Right lobe of liver (tissue), 6 donors: ENCODE results near the gene POU2F3. TPM values are rescaled to one million over a fixed set of nuclear protein-coding genes. Genes with fewer than 3 reads are reported as not detected.

ENCODE experiments used
- ATAC-seq, 4 donors: fragments of 200-7000 bp; cut with Tn5 transposase; one replicate each; pipeline ENCODE4 v1.9.1; 2020; ENCODE audit warnings: mild to moderate bottlenecking in 4 of 4, moderate library complexity in 4 of 4
- DNase-seq, 3 donors: peaks; one replicate each; pipeline ENCODE4 v3.0.0-alpha.2; 2020
- H3K27ac ChIP-seq, 3 donors: fragments of 200-600 bp; one replicate each; pipeline ENCODE4 v1.8.0; 2022
- H3K27me3 ChIP-seq, 2 donors: fragments of 200-600 bp; one replicate each; pipeline ENCODE4 v1.8.0; 2022
- H3K36me3 ChIP-seq, 4 donors: fragments of 200-600 bp; sonication (generic) in 1 of 4; one replicate each; pipeline versions ENCODE4 v1.5.1 to v1.8.0; 2017 to 2022; ENCODE audit warnings: control low read depth in 1 of 4
- H3K4me1 ChIP-seq, 4 donors: fragments of 200-600 bp; sonication (generic) in 1 of 4; one replicate each; pipeline versions ENCODE4 v1.5.1 to v1.8.0; 2017 to 2022; ENCODE audit warnings: control low read depth in 1 of 4
- H3K4me3 ChIP-seq, 3 donors: fragments of 200-600 bp; one replicate each; pipeline ENCODE4 v1.8.0; 2022
- H3K9me3 ChIP-seq, 4 donors: fragments of 200-600 bp; sonication (generic) in 1 of 4; one replicate each; pipeline versions ENCODE4 v1.5.1 to v1.8.0; 2017 to 2022; ENCODE audit warnings: control low read depth in 1 of 4
- CTCF ChIP-seq, 4 donors: fragments of 200-600 bp in 3 of 4; fragments of 450-650 bp in 1 of 4; IDR thresholded peaks; one replicate each; pipeline versions ENCODE4 v1.5.1 to v1.8.0; 2016 to 2022; ENCODE audit warnings: antibody characterized with exemption in 4 of 4, mild to moderate bottlenecking in 2 of 4
- POLR2A ChIP-seq: fragments of 450-650 bp; IDR thresholded peaks from one replicate; pipeline ENCODE4 v1.6.1; 2017; ENCODE audit warnings: antibody characterized with exemption, mild to moderate bottlenecking
- whole genome bisulfite sequencing: methylation state at CpG from one replicate; pipeline ENCODE4 v1.1.6; 2018; ENCODE audit warnings: low coverage, low lambda C conversion rate; ENCODE audit not compliant: insufficient coverage; ENCODE audit errors: missing lambda C conversion rate; 5-methylcytosine and 5-hydroxymethylcytosine counted together
- intact Hi-C, 2 donors: fragments of 100-400 bp; cut with DNase I; formaldehyde crosslinking; loops; one replicate each; pipeline versions ENCODE4 v1.11.2 to v1.14.1; 2022
- long read RNA-seq: library from polyadenylated mRNA; unstranded; transcript quantifications from one replicate; pipeline ENCODE4 v2.0.0, GENCODE V29; 2019
- total RNA-seq, 6 experiments: library from RNA; depleted of rRNA in 2 of 6; stranded (reverse); fragments of >200 nt in 2 of 6; fragmentation: NEBNext Ultra II Directional in 3 of 6; extraction: Animal tissue kit (Norgen Biotek cat#: 25700) in 3 of 6; gene quantifications; one replicate each; pipeline versions ENCODE4 v1.1.0 to v1.2.4, GENCODE V29; 2016 to 2023
- donor health status: DM: no; HTN: yes; CAD: no.
- donor health status: DM: no; HTN: no; CAD: no.
- donor health status: DM: no; HTN: no; CAD: no.
- donor health status: DM: no; HTN: yes; CAD: no.
- donor health status: DM: no; HTN: yes; CAD: no.

POU2F3 gene
- not detected for total RNA-seq
- long read RNA-seq = 0 reads

- no peak for DNase-seq
- 7% methylated on average over 23 of the region's 66 CpGs for WGBS
Measured at GRCh38 chr11:120239713-120240640, at the start of gene POU2F3. Gene POU2F3 (plus strand): TSS chr11:120240140. CDS start chr11:120240344, 204 bp downstream.

DNA sequence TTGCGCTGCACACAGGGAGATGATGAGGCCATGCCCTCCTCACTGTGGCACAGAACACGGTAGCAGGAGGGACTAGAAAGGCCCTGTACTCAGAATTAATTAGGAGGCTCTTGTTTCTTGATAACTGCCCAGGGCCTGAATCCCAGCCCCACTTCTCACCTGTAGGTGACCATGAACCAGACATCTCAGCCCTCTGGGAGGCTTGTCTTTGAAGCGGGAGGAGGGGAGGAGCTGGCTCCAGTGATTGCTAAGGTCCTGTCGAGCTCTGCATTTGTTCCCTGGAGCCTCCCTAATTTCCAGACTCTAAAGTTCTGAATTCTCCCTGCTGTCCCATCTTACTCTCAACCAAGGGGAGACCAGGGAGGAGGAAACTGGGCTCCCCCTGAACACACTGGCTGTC lies 48.9 kb upstream of the POU2F3 start:
- ATAC-seq (no peak), DNase-seq (no peak)
- intact Hi-C loops = no loop called here
- Histone ChIP-seq H3K9me3 (no peaks in the 10 kb centered on the region), H3K4me1 (peaks cover 0 to 56% (median 24%) of the 10 kb centered on the region in 4 donors), H3K27me3 (no peaks in the 10 kb centered on the region), H3K4me3 (no peak overlapping the region), H3K27ac (no peak overlapping the region), H3K36me3 (no peaks in the 10 kb centered on the region)
- 81% methylated on average over 3 of the region's 4 CpGs for WGBS
- TF ChIP-seq POLR2A (no peak), CTCF (IDR thresholded peaks at IDR 0.05) (no peak)

More at GRCh38 chr11:120239713-120240640, at the start of gene POU2F3:
- ATAC-seq = peak; percentile 10 to 40 (median 30)
- no peaks in the 10 kb centered on the region for H3K9me3 ChIP-seq
- no peaks in the 10 kb centered on the region for H3K27me3 ChIP-seq
- no peaks in the 10 kb centered on the region for H3K36me3 ChIP-seq
- TF ChIP-seq CTCF (IDR thresholded peaks at IDR 0.05) = no peak
- no peak for TF ChIP-seq POLR2A
- H3K27ac ChIP-seq = no peak within 1 kb of the TSS
- intact Hi-C loops = loop anchor here (5.0 kb wide), 1 partner anchor 57 kb away; no protein-coding TSS in a partner anchor
- H3K4me1 ChIP-seq = peaks cover 0 to 3% (median 0%) of the 10 kb centered on the region in 4 donors
- H3K4me3 ChIP-seq = no peak within 1 kb of the TSS

- peak overlapping the region in 2 of 3 donors; percentile 6 to 34 for H3K4me3 ChIP-seq
- intact Hi-C loops = no loop called here
- peak; percentile 70 to 97 (median 96) for DNase-seq
Measured at GRCh38 chr11:120192831-120193625, 46.9 kb upstream of the POU2F3 start.

More at GRCh38 chr11:120192831-120193625, 46.9 kb upstream of the POU2F3 start:
- peak overlapping the region; percentile 33 to 73 (median 41) for H3K27ac ChIP-seq
- ATAC-seq = peak; percentile 86 to 97 (median 94)
- WGBS = 18% methylated on average over 6 of the region's 15 CpGs
- H3K27me3 ChIP-seq = no peaks in the 10 kb centered on the region
- peaks cover 0 to 49% (median 17%) of the 10 kb centered on the region in 4 donors for H3K4me1 ChIP-seq
- TF ChIP-seq CTCF (IDR thresholded peaks at IDR 0.05) = peak in 2 of 4 donors; percentile 8 to 16
- TF ChIP-seq POLR2A = no peak
- no peaks in the 10 kb centered on the region for H3K36me3 ChIP-seq
- H3K9me3 ChIP-seq = no peaks in the 10 kb centered on the region
